Activated T-cell treated with anti-CD3 and anti-CD28 coated beads, Interleukin-2, amount 50 U/mL, for 72 hours (primary cell): ENCODE results near the gene ST3GAL6. TPM values are rescaled to one million over a fixed set of nuclear protein-coding genes. Genes with fewer than 3 reads are reported as not detected.
A peak's percentile ranks its signal among the peaks of the same experiment; 100 is the strongest.

Source experiments
- ATAC-seq, 2 donors: fragments of 150-1000 bp; cut with Tn5 transposase; replicated peaks in 1 of 2; 2 replicates each; pipeline ENCODE4 v1.10.0; 2021; ENCODE audit warnings: moderate library complexity in 2 of 2, mild to moderate bottlenecking in 1 of 2
- DNase-seq, 2 donors: peaks; one replicate each; pipeline ENCODE4 v3.0.0; 2021 to 2022; ENCODE audit warnings: mixed read lengths in 1 of 2
- H3K27ac Mint-ChIP-seq: one replicate; pipeline ENCODE4 v1.8.0; 2022; ENCODE audit warnings: mild to moderate bottlenecking, moderate library complexity, mixed read lengths
- H3K27me3 Mint-ChIP-seq: one replicate; pipeline ENCODE4 v1.8.0; 2022; ENCODE audit warnings: low read depth, mixed read lengths
- H3K36me3 Mint-ChIP-seq, 2 donors: one replicate each; pipeline ENCODE4 v1.8.0; 2022; ENCODE audit warnings: mixed read lengths in 2 of 2, mild to moderate bottlenecking in 1 of 2; ENCODE audit not compliant: insufficient read depth in 2 of 2
- H3K4me1 Mint-ChIP-seq: one replicate; pipeline ENCODE4 v1.8.0; 2022; ENCODE audit warnings: low read depth, mixed read lengths
- H3K4me3 Mint-ChIP-seq, 2 donors: one replicate each; pipeline ENCODE4 v1.8.0; 2022; ENCODE audit warnings: mild to moderate bottlenecking in 2 of 2, mixed read lengths in 2 of 2, moderate library complexity in 2 of 2
- H3K9me3 Mint-ChIP-seq, 2 donors: one replicate each; pipeline ENCODE4 v1.8.0; 2022; ENCODE audit warnings: mixed read lengths in 2 of 2
- total RNA-seq, 2 donors: library from RNA; stranded (reverse); gene quantifications; one replicate each; pipeline ENCODE4 v1.2.3, GENCODE V29; 2022

ST3GAL6 gene
- total RNA-seq, 2 donors from 2014 or later, result 0.07 to 1.5 TPM

- H3K27ac Mint-ChIP-seq, result no peak overlapping the region
- no peaks in the 10 kb centered on the region for H3K36me3 Mint-ChIP-seq
- peaks cover 0 to 2% of the 10 kb centered on the region in 2 donors for H3K9me3 Mint-ChIP-seq
- no peaks in the 10 kb centered on the region for H3K4me1 Mint-ChIP-seq
- ATAC-seq (no peak), DNase-seq (no peak)
- no peaks in the 10 kb centered on the region for H3K27me3 Mint-ChIP-seq
- H3K4me3 Mint-ChIP-seq, result no peak overlapping the region
These were observed 38.1 kb downstream of the ST3GAL6 start for GRCh38 chr3:98801043-98801747.

- ATAC-seq (no peak), DNase-seq (no peak)
- no peak overlapping the region for H3K27ac Mint-ChIP-seq
- peaks cover 0 to 2% of the 10 kb centered on the region in 2 donors for H3K9me3 Mint-ChIP-seq
- no peaks in the 10 kb centered on the region for H3K36me3 Mint-ChIP-seq
- H3K4me3 Mint-ChIP-seq, result no peak overlapping the region
- H3K27me3 Mint-ChIP-seq, result no peaks in the 10 kb centered on the region
- no peaks in the 10 kb centered on the region for H3K4me1 Mint-ChIP-seq
These were observed 42.4 kb downstream of the ST3GAL6 start for GRCh38 chr3:98805571-98805970.

- no peak for ATAC-seq
- H3K27me3 Mint-ChIP-seq, result no peaks in the 10 kb centered on the region
- no peak for DNase-seq
- H3K36me3 Mint-ChIP-seq, result no peaks in the 10 kb centered on the region
- H3K27ac Mint-ChIP-seq, result no peak overlapping the region
- no peak overlapping the region for H3K4me3 Mint-ChIP-seq
- H3K4me1 Mint-ChIP-seq, result no peaks in the 10 kb centered on the region
- peaks cover 0 to 2% of the 10 kb centered on the region in 2 donors for H3K9me3 Mint-ChIP-seq
These were observed 43.4 kb downstream of the ST3GAL6 start for GRCh38 chr3:98806521-98806920.

- H3K4me3 Mint-ChIP-seq, result no peak overlapping the region
- H3K36me3 Mint-ChIP-seq, result no peaks in the 10 kb centered on the region
- DNase-seq (no peak), ATAC-seq (no peak)
- no peaks in the 10 kb centered on the region for H3K4me1 Mint-ChIP-seq
- H3K9me3 Mint-ChIP-seq, result peaks cover 0 to 2% of the 10 kb centered on the region in 2 donors
- no peaks in the 10 kb centered on the region for H3K27me3 Mint-ChIP-seq
- H3K27ac Mint-ChIP-seq, result no peak overlapping the region
These were observed 43.9 kb downstream of the ST3GAL6 start for GRCh38 chr3:98807011-98807410.

GRCh38 chr3:98807561-98807960, 44.4 kb downstream of the ST3GAL6 start:
- Mint-ChIP-seq H3K27me3 (no peaks in the 10 kb centered on the region), H3K27ac (no peak overlapping the region), H3K36me3 (no peaks in the 10 kb centered on the region), H3K4me1 (no peaks in the 10 kb centered on the region), H3K9me3 (peaks cover 0 to 2% of the 10 kb centered on the region in 2 donors), H3K4me3 (no peak overlapping the region)
- DNase-seq (no peak), ATAC-seq (no peak)

- H3K36me3 Mint-ChIP-seq, result no peaks in the 10 kb centered on the region
- no peaks in the 10 kb centered on the region for H3K4me1 Mint-ChIP-seq
- DNase-seq (no peak), ATAC-seq (no peak)
- no peak overlapping the region for H3K27ac Mint-ChIP-seq
- H3K4me3 Mint-ChIP-seq, result no peak overlapping the region
- no peaks in the 10 kb centered on the region for H3K27me3 Mint-ChIP-seq
- H3K9me3 Mint-ChIP-seq, result peaks cover 0 to 2% of the 10 kb centered on the region in 2 donors
These were observed 44.9 kb downstream of the ST3GAL6 start for GRCh38 chr3:98808071-98808470.

- no peaks in the 10 kb centered on the region for H3K27me3 Mint-ChIP-seq
- no peak overlapping the region for H3K4me3 Mint-ChIP-seq
- H3K9me3 Mint-ChIP-seq, result no peaks in the 10 kb centered on the region
- H3K4me1 Mint-ChIP-seq, result no peaks in the 10 kb centered on the region
- ATAC-seq (no peak), DNase-seq (no peak)
- H3K36me3 Mint-ChIP-seq, result no peaks in the 10 kb centered on the region
- H3K27ac Mint-ChIP-seq, result no peak overlapping the region
These were observed 46.4 kb downstream of the ST3GAL6 start for GRCh38 chr3:98809557-98809956.

GRCh38 chr3:98811048-98811447, 47.9 kb downstream of the ST3GAL6 start:
- no peak for DNase-seq
- Mint-ChIP-seq H3K9me3 (no peaks in the 10 kb centered on the region), H3K4me3 (no peak overlapping the region), H3K27me3 (no peaks in the 10 kb centered on the region), H3K27ac (no peak overlapping the region), H3K4me1 (no peaks in the 10 kb centered on the region), H3K36me3 (no peaks in the 10 kb centered on the region)
- ATAC-seq, result no peak

GRCh38 chr3:98812851-98813374, 49.8 kb downstream of the ST3GAL6 start:
- no peaks in the 10 kb centered on the region for H3K27me3 Mint-ChIP-seq
- no peaks in the 10 kb centered on the region for H3K9me3 Mint-ChIP-seq
- H3K36me3 Mint-ChIP-seq, result no peaks in the 10 kb centered on the region
- no peaks in the 10 kb centered on the region for H3K4me1 Mint-ChIP-seq
- H3K27ac Mint-ChIP-seq, result no peak overlapping the region
- no peak overlapping the region for H3K4me3 Mint-ChIP-seq
- no peak for DNase-seq
- no peak for ATAC-seq

GRCh38 chr3:98814817-98815420, 51.8 kb downstream of the ST3GAL6 start:
- no peaks in the 10 kb centered on the region for H3K27me3 Mint-ChIP-seq
- no peaks in the 10 kb centered on the region for H3K9me3 Mint-ChIP-seq
- DNase-seq (no peak), ATAC-seq (no peak)
- no peaks in the 10 kb centered on the region for H3K36me3 Mint-ChIP-seq
- H3K4me3 Mint-ChIP-seq, result no peak overlapping the region
- H3K27ac Mint-ChIP-seq, result no peak overlapping the region
- no peaks in the 10 kb centered on the region for H3K4me1 Mint-ChIP-seq

GRCh38 chr3:98817547-98818041, 54.5 kb downstream of the ST3GAL6 start:
- Mint-ChIP-seq H3K36me3 (no peaks in the 10 kb centered on the region), H3K4me3 (no peak overlapping the region), H3K27me3 (no peaks in the 10 kb centered on the region), H3K27ac (no peak overlapping the region), H3K4me1 (no peaks in the 10 kb centered on the region), H3K9me3 (no peaks in the 10 kb centered on the region)
- DNase-seq (no peak), ATAC-seq (peak; percentile 65 to 71)

GRCh38 chr3:98821063-98821462, 57.9 kb downstream of the ST3GAL6 start:
- DNase-seq, result no peak
- Mint-ChIP-seq H3K4me1 (no peaks in the 10 kb centered on the region), H3K27ac (no peak overlapping the region), H3K9me3 (no peaks in the 10 kb centered on the region), H3K36me3 (no peaks in the 10 kb centered on the region), H3K27me3 (no peaks in the 10 kb centered on the region), H3K4me3 (no peak overlapping the region)
- ATAC-seq, result no peak

GRCh38 chr3:98823791-98824190, 60.7 kb downstream of the ST3GAL6 start:
- H3K36me3 Mint-ChIP-seq, result no peaks in the 10 kb centered on the region
- no peaks in the 10 kb centered on the region for H3K27me3 Mint-ChIP-seq
- no peaks in the 10 kb centered on the region for H3K9me3 Mint-ChIP-seq
- no peak overlapping the region for H3K4me3 Mint-ChIP-seq
- no peak overlapping the region for H3K27ac Mint-ChIP-seq
- DNase-seq, result no peak
- no peaks in the 10 kb centered on the region for H3K4me1 Mint-ChIP-seq
- ATAC-seq, result no peak
